Measurements from ENCODE around the gene MAB21L3. TPM values are rescaled to one million over a fixed set of nuclear protein-coding genes. Genes with fewer than 3 reads are reported as not detected.

MAB21L3 gene
- total RNA-seq, 1 experiment from 2014 or later, result 1.4 TPM

DNA sequence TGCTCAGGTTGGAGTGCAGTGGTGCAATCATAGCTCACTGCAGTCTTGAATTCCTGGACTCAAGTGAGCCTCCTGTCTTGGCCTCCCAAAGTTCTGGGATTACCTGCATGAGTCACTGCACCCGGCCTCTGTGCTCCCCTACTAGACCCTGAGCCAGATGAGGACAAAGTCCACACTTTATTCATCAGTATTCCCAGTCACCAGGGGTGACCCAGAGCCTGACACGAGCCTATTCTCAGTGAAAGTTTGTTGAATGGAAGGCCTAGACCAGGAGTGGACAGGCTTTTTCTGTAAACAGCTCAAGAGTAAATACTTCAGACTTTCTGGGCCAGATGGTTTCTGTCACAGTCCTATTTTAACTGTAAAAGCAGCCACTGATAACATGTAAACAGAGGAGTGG is 68.2 kb downstream of the MAB21L3 start:
- CTCF ChIA-PET, result no interaction called here
- Histone ChIP-seq H3K4me2 (ENCODE audit: low read length) (no peak overlapping the region), H2AFZ (ENCODE audit: low read length) (no peak overlapping the region), H3K4me1 (ENCODE audit: insufficient read depth, low read length) (no peaks in the 10 kb centered on the region), H3K27me3 (ENCODE audit: low read length) (peaks cover 20% of the 10 kb centered on the region), H3K9me2 (replicated peaks; ENCODE audit: low read length) (no peaks in the 10 kb centered on the region), H3K36me3 (ENCODE audit: low read depth, low read length) (no peaks in the 10 kb centered on the region), H3K27ac (ENCODE audit: low read length) (no peak overlapping the region), H3K9ac (ENCODE audit: low read length) (no peak overlapping the region), H4K20me1 (ENCODE audit: low read length) (no peaks in the 10 kb centered on the region), H3F3A (ENCODE audit: low read length, unreplicated experiment) (no peaks in the 10 kb centered on the region), H3K79me2 (ENCODE audit: low read length) (no peaks in the 10 kb centered on the region), H3K4me3 (ENCODE audit: low read length) (no peak overlapping the region), H3K9me3 (ENCODE audit: low read length) (no peaks in the 10 kb centered on the region)
- POLR2A ChIA-PET (ENCODE audit: unreplicated experiment), result no interaction called here
- no TSS peak for BruUV-seq (replicated peaks)
- ATAC-seq, result no peak
- no peak for DNase-seq
- intact Hi-C loops (cut with micrococcal nuclease), result no loop called here
- TF ChIP-seq, protein P1, sequence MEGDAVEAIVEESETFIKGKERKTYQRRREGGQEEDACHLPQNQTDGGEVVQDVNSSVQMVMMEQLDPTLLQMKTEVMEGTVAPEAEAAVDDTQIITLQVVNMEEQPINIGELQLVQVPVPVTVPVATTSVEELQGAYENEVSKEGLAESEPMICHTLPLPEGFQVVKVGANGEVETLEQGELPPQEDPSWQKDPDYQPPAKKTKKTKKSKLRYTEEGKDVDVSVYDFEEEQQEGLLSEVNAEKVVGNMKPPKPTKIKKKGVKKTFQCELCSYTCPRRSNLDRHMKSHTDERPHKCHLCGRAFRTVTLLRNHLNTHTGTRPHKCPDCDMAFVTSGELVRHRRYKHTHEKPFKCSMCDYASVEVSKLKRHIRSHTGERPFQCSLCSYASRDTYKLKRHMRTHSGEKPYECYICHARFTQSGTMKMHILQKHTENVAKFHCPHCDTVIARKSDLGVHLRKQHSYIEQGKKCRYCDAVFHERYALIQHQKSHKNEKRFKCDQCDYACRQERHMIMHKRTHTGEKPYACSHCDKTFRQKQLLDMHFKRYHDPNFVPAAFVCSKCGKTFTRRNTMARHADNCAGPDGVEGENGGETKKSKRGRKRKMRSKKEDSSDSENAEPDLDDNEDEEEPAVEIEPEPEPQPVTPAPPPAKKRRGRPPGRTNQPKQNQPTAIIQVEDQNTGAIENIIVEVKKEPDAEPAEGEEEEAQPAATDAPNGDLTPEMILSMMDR (conservative IDR thresholded peaks at IDR 0.05; ENCODE audit: low read depth, low read length), result no peak
- TF ChIP-seq EZH2phosphoT487 (IDR thresholded peaks at IDR 0.05; ENCODE audit: borderline replicate concordance, low read length) (no peak), EZH2 (IDR thresholded peaks at IDR 0.05; ENCODE audit: low read length, unreplicated experiment) (no peak)

- no peak overlapping the region for H3K4me2 ChIP-seq (ENCODE audit: low read length)
- TF ChIP-seq EZH2phosphoT487 (IDR thresholded peaks at IDR 0.05; ENCODE audit: borderline replicate concordance, low read length), result no peak
- TF ChIP-seq EZH2 (IDR thresholded peaks at IDR 0.05; ENCODE audit: low read length, unreplicated experiment), result no peak
- TF ChIP-seq, protein P1 (conservative IDR thresholded peaks at IDR 0.05; ENCODE audit: low read depth, low read length), result no peak
- H3K4me1 ChIP-seq (ENCODE audit: insufficient read depth, low read length), result no peaks in the 10 kb centered on the region
- POLR2A ChIA-PET (ENCODE audit: unreplicated experiment), result no interaction called here
- no peak for DNase-seq
- no peak overlapping the region for H2AFZ ChIP-seq (ENCODE audit: low read length)
- CTCF ChIA-PET, result no interaction called here
- no peak overlapping the region for H3K4me3 ChIP-seq (ENCODE audit: low read length)
- no peaks in the 10 kb centered on the region for H3K36me3 ChIP-seq (ENCODE audit: low read depth, low read length)
- no peaks in the 10 kb centered on the region for H3K9me2 ChIP-seq (replicated peaks; ENCODE audit: low read length)
- no peaks in the 10 kb centered on the region for H3F3A ChIP-seq (ENCODE audit: low read length, unreplicated experiment)
- ATAC-seq, result no peak
- H3K9me3 ChIP-seq (ENCODE audit: low read length), result no peaks in the 10 kb centered on the region
- no TSS peak for BruUV-seq (replicated peaks)
- H4K20me1 ChIP-seq (ENCODE audit: low read length), result no peaks in the 10 kb centered on the region
- peaks cover 23% of the 10 kb centered on the region for H3K27me3 ChIP-seq (ENCODE audit: low read length)
- no peak overlapping the region for H3K27ac ChIP-seq (ENCODE audit: low read length)
- H3K79me2 ChIP-seq (ENCODE audit: low read length), result no peaks in the 10 kb centered on the region
- intact Hi-C loops (cut with micrococcal nuclease), result no loop called here
- no peak overlapping the region for H3K9ac ChIP-seq (ENCODE audit: low read length)
Observed at GRCh38 chr1:116179964-116180363, 68.8 kb downstream of the MAB21L3 start.

GRCh38 chr1:116182019-116182714 is 71.0 kb downstream of the MAB21L3 start:
- CTCF ChIA-PET, result no interaction called here

More at GRCh38 chr1:116182019-116182714, 71.0 kb downstream of the MAB21L3 start:
- Histone ChIP-seq H3F3A (ENCODE audit: low read length, unreplicated experiment) (no peaks in the 10 kb centered on the region), H3K4me2 (ENCODE audit: low read length) (no peak overlapping the region), H2AFZ (ENCODE audit: low read length) (no peak overlapping the region), H3K4me1 (ENCODE audit: insufficient read depth, low read length) (no peaks in the 10 kb centered on the region), H4K20me1 (ENCODE audit: low read length) (no peaks in the 10 kb centered on the region), H3K9ac (ENCODE audit: low read length) (no peak overlapping the region), H3K9me3 (ENCODE audit: low read length) (no peaks in the 10 kb centered on the region), H3K27ac (ENCODE audit: low read length) (no peak overlapping the region), H3K9me2 (replicated peaks; ENCODE audit: low read length) (no peaks in the 10 kb centered on the region), H3K79me2 (ENCODE audit: low read length) (no peaks in the 10 kb centered on the region), H3K36me3 (ENCODE audit: low read depth, low read length) (no peaks in the 10 kb centered on the region), H3K27me3 (ENCODE audit: low read length) (peaks cover 23% of the 10 kb centered on the region), H3K4me3 (ENCODE audit: low read length) (no peak overlapping the region)
- intact Hi-C loops (cut with micrococcal nuclease), result no loop called here
- no TSS peak for BruUV-seq (replicated peaks)
- ATAC-seq, result no peak
- TF ChIP-seq, protein P1 (conservative IDR thresholded peaks at IDR 0.05; ENCODE audit: low read depth, low read length), result no peak
- TF ChIP-seq EZH2 (IDR thresholded peaks at IDR 0.05; ENCODE audit: low read length, unreplicated experiment), result no peak
- no peak for TF ChIP-seq EZH2phosphoT487 (IDR thresholded peaks at IDR 0.05; ENCODE audit: borderline replicate concordance, low read length)
- no peak for DNase-seq
- POLR2A ChIA-PET (ENCODE audit: unreplicated experiment), result no interaction called here

Data from PC-3 (cell line).